ENCODE measurements around the gene SLC43A2.

The SLC43A2 gene

GRCh38 chr17:1617620-1618174 is 10.9 kb downstream of the SLC43A2 start:
- Histone ChIP-seq H3K4me3 (ENCODE audit: low read length) (no peak overlapping the region), H3K9me3 (replicated peaks; ENCODE audit: insufficient read depth, low read length) (no peaks in the 10 kb centered on the region), H3K27me3 (replicated peaks; ENCODE audit: insufficient read depth, low read length) (no peaks in the 10 kb centered on the region), H2AFZ (ENCODE audit: low read length) (no peak overlapping the region), H3K36me3 (replicated peaks; ENCODE audit: insufficient read depth, low read length) (no peaks in the 10 kb centered on the region), H3K27ac (ENCODE audit: low read length) (no peak overlapping the region), H3K79me2 (ENCODE audit: low read length) (no peaks in the 10 kb centered on the region), H3K4me1 (ENCODE audit: low read length) (no peaks in the 10 kb centered on the region), H3F3A (ENCODE audit: insufficient read depth, low read length) (no peaks in the 10 kb centered on the region), H4K20me1 (ENCODE audit: insufficient read depth, low read length) (no peaks in the 10 kb centered on the region), H3K9me2 (replicated peaks; ENCODE audit: insufficient read depth, low read length) (no peaks in the 10 kb centered on the region), H3K4me2 (ENCODE audit: low read depth, low read length) (no peak overlapping the region), H3K9ac (ENCODE audit: low read length) (no peak overlapping the region)
- DNase-seq = no peak
- no peak for TF ChIP-seq EZH2phosphoT487 (IDR thresholded peaks at IDR 0.05; ENCODE audit: low read length)
- TF ChIP-seq EZH2 (optimal IDR thresholded peaks at IDR 0.05; ENCODE audit: low read depth, low read length) = no peak
- no peak for TF ChIP-seq CTCF (IDR thresholded peaks at IDR 0.05; ENCODE audit: low read length)

GRCh38 chr17:1616101-1616500 is 12.5 kb downstream of the SLC43A2 start:
- Histone ChIP-seq H3K36me3 (replicated peaks; ENCODE audit: insufficient read depth, low read length) (no peaks in the 10 kb centered on the region), H3K9ac (ENCODE audit: low read length) (no peak overlapping the region), H2AFZ (ENCODE audit: low read length) (no peak overlapping the region), H3K4me1 (ENCODE audit: low read length) (no peaks in the 10 kb centered on the region), H3K27ac (ENCODE audit: low read length) (no peak overlapping the region), H3K9me3 (replicated peaks; ENCODE audit: insufficient read depth, low read length) (no peaks in the 10 kb centered on the region), H3K4me3 (ENCODE audit: low read length) (no peak overlapping the region), H3F3A (ENCODE audit: insufficient read depth, low read length) (no peaks in the 10 kb centered on the region), H3K4me2 (ENCODE audit: low read depth, low read length) (no peak overlapping the region), H4K20me1 (ENCODE audit: insufficient read depth, low read length) (no peaks in the 10 kb centered on the region), H3K27me3 (replicated peaks; ENCODE audit: insufficient read depth, low read length) (no peaks in the 10 kb centered on the region), H3K79me2 (ENCODE audit: low read length) (no peaks in the 10 kb centered on the region), H3K9me2 (replicated peaks; ENCODE audit: insufficient read depth, low read length) (no peaks in the 10 kb centered on the region)
- TF ChIP-seq EZH2phosphoT487 (IDR thresholded peaks at IDR 0.05; ENCODE audit: low read length) = no peak
- no peak for TF ChIP-seq EZH2 (optimal IDR thresholded peaks at IDR 0.05; ENCODE audit: low read depth, low read length)
- no peak for TF ChIP-seq CTCF (IDR thresholded peaks at IDR 0.05; ENCODE audit: low read length)
- no peak for DNase-seq

GRCh38 chr17:1612400-1612799 is 16.2 kb downstream of the SLC43A2 start:
- TF ChIP-seq EZH2phosphoT487 (IDR thresholded peaks at IDR 0.05; ENCODE audit: low read length) = no peak
- no peak for TF ChIP-seq EZH2 (optimal IDR thresholded peaks at IDR 0.05; ENCODE audit: low read depth, low read length)
- TF ChIP-seq CTCF (IDR thresholded peaks at IDR 0.05; ENCODE audit: low read length) = no peak
- DNase-seq = no peak
- H3K9me2 ChIP-seq (replicated peaks; ENCODE audit: insufficient read depth, low read length) = no peaks in the 10 kb centered on the region
- no peaks in the 10 kb centered on the region for H3K27me3 ChIP-seq (replicated peaks; ENCODE audit: insufficient read depth, low read length)
- H2AFZ ChIP-seq (ENCODE audit: low read length) = no peak overlapping the region
- H4K20me1 ChIP-seq (ENCODE audit: insufficient read depth, low read length) = no peaks in the 10 kb centered on the region
- no peak overlapping the region for H3K4me3 ChIP-seq (ENCODE audit: low read length)
- no peaks in the 10 kb centered on the region for H3K9me3 ChIP-seq (replicated peaks; ENCODE audit: insufficient read depth, low read length)
- H3K79me2 ChIP-seq (ENCODE audit: low read length) = no peaks in the 10 kb centered on the region
- H3K4me1 ChIP-seq (ENCODE audit: low read length) = no peaks in the 10 kb centered on the region
- no peak overlapping the region for H3K4me2 ChIP-seq (ENCODE audit: low read depth, low read length)
- no peak overlapping the region for H3K27ac ChIP-seq (ENCODE audit: low read length)
- no peaks in the 10 kb centered on the region for H3F3A ChIP-seq (ENCODE audit: insufficient read depth, low read length)
- H3K36me3 ChIP-seq (replicated peaks; ENCODE audit: insufficient read depth, low read length) = no peaks in the 10 kb centered on the region
- no peak overlapping the region for H3K9ac ChIP-seq (ENCODE audit: low read length)

Measured in MM.1S (cell line).